ENCODE measurements around the gene HLA-DMA. TPM values are rescaled to one million over a fixed set of nuclear protein-coding genes. Genes with fewer than 3 reads are reported as not detected.
A peak's percentile ranks its signal among the peaks of the same experiment; 100 is the strongest.

HLA-DMA gene
- total and polyA plus RNA-seq, 2 of the 13 experiments (the other 11 are each of a cell fraction or from before 2014, with no cell fraction given) = 0.70 to 0.71 TPM

DNA sequence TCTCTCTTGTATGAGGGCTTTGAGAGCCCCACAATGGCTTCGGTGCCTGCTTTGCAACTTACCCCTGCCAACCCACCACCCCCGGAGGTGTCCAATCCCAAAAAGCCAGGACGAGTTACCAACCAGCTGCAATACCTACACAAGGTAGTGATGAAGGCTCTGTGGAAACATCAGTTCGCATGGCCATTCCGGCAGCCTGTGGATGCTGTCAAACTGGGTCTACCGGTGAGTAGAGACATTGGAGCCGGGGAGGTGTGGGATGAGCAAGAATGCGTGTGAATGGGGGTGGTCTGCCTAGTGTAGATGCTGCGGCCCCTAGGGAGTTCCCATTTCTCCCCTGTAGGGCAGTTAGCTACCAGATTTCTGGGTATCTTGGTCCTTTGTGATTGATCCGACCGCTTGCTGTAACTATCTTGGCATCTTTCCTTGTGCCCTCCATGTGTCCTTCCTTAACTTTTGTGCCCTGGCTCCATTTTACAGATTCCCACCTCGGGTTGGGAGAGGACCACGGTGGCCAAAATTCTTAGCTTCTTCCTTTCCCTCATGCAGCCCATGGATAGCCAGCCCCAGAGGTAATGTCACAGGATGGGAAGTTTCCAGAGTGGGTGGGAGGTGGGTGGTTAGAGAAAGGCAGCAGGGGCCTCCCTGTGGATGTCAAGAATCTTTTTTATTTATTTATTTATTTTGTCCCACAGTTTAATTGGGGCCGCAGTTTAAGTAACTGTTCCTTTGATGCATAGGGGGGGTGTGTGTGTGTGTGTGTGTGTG, 21.8 kb upstream of the HLA-DMA start (continued):
- TF ChIP-seq KLF15 (CRISPR knock-in tag; IDR thresholded peaks at IDR 0.05; ENCODE audit: borderline replicate concordance) (0 out of 2 replicates have a peak, but pooled peaks have one; percentile 38), ZNF44 (CRISPR knock-in tag; IDR thresholded peaks at IDR 0.05) (0 out of 2 replicates have a peak, but pooled peaks have one; percentile 43), RBM22 (optimal IDR thresholded peaks at IDR 0.05; ENCODE audit: low read length) (peak; percentile 64), ZNF747 (CRISPR knock-in tag; IDR thresholded peaks at IDR 0.05; ENCODE audit: borderline replicate concordance) (no peak), FOXJ3 (CRISPR knock-in tag; IDR thresholded peaks at IDR 0.05; ENCODE audit: borderline replicate concordance) (no peak), ZNF782 (CRISPR knock-in tag; IDR thresholded peaks at IDR 0.05; ENCODE audit: borderline replicate concordance) (peak; percentile 65; the same call in 1 of the 2 replicates), NFATC3 (CRISPR knock-in tag; IDR thresholded peaks at IDR 0.05) (no peak), ZNF230 (CRISPR knock-in tag; IDR thresholded peaks at IDR 0.05) (no peak), HOXA3 (CRISPR knock-in tag; IDR thresholded peaks at IDR 0.05) (no peak)

DNA sequence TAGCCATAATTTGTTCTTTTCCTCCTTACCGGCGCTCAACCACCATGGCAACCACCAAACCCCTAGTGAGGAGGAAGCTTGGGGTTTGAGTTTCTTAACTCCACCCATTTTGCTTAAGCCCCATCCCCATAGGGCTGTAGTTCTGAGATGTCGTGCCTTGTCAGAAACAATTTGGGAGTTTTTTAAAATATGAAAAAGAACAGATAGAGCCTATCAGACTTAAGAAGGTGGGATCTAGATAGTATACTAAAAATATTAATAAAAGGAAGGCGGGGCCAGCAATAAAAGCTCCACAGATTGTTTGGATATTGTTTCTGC, 21.1 kb upstream of the HLA-DMA start:
- H3K9me3 ChIP-seq (ENCODE audit: low read length) = no peaks in the 10 kb centered on the region
- intact Hi-C loops (cut with micrococcal nuclease; ENCODE audit: unreplicated experiment) = loop anchor here (5.0 kb wide), 1 partner anchor 223 kb away; no protein-coding TSS in a partner anchor
- H3K36me3 ChIP-seq (replicated peaks in 1 of 2; ENCODE audit: control insufficient read depth in 1 of 2, insufficient read depth in 2 of 2, low read length in 2 of 2) = peaks cover 38 to 67% of the 10 kb centered on the region in 2 experiments
- peak overlapping the region; percentile 97 for H3K4me2 ChIP-seq (ENCODE audit: low read depth, low read length)
- peaks cover 81% of the 10 kb centered on the region for H3K79me2 ChIP-seq (ENCODE audit: insufficient read depth, low read length)
- FAIRE-seq (peak; percentile 66), DNase-seq (ENCODE audit: low spot score) (no peak), ATAC-seq (no peak)
- 2% methylated on average over 4 of the region's 4 CpGs for WGBS (ENCODE audit: low lambda C conversion rate)
- H4K20me1 ChIP-seq (ENCODE audit: insufficient read depth, low read length) = peaks cover 69% of the 10 kb centered on the region
- no peak overlapping the region for H2AFZ ChIP-seq (ENCODE audit: low read length)
- ChIA-PET POLR2A (interaction anchor here (0.7 to 10.5 kb wide), 7 partner anchors 8 to 275 kb away, joined by 3 to 305 read pairs (median 56); partner anchors contain the start of genes HLA-DMA, HLA-DMB, PSMB9 and TAP1), CTCF (ENCODE audit: low intra/inter-chr PET ratio, low total read pairs) (no interaction called here)
- H3K27ac ChIP-seq (ENCODE audit: extremely low read length, insufficient read depth, low read length) = no peak overlapping the region
- no peak for TF ChIP-seq ZNF33B (CRISPR knock-in tag; IDR thresholded peaks at IDR 0.05)
- TF ChIP-seq AGO2 (optimal IDR thresholded peaks at IDR 0.05; ENCODE audit: low read depth, low read length) = peak; percentile 24
- peak; percentile 20 for TF ChIP-seq RBFOX2 (IDR thresholded peaks at IDR 0.05; ENCODE audit: low read depth, low read length)
- TF ChIP-seq, protein P1, sequence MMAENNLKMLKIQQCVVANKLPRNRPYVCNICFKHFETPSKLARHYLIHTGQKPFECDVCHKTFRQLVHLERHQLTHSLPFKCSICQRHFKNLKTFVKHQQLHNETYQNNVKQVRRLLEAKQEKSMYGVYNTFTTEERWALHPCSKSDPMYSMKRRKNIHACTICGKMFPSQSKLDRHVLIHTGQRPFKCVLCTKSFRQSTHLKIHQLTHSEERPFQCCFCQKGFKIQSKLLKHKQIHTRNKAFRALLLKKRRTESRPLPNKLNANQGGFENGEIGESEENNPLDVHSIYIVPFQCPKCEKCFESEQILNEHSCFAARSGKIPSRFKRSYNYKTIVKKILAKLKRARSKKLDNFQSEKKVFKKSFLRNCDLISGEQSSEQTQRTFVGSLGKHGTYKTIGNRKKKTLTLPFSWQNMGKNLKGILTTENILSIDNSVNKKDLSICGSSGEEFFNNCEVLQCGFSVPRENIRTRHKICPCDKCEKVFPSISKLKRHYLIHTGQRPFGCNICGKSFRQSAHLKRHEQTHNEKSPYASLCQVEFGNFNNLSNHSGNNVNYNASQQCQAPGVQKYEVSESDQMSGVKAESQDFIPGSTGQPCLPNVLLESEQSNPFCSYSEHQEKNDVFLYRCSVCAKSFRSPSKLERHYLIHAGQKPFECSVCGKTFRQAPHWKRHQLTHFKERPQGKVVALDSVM (CRISPR knock-in tag; IDR thresholded peaks at IDR 0.05) = no peak
- H3K27me3 ChIP-seq (ENCODE audit: control insufficient read depth in 1 of 2, insufficient read depth in 2 of 2, low read length in 2 of 2) = peaks cover 0 to 4% of the 10 kb centered on the region in 2 experiments; a peak in 1 of 5 replicates
- H3K9ac ChIP-seq (ENCODE audit: insufficient read depth, low read depth, low read length) = peak overlapping the region; percentile 90
- in situ Hi-C loops (cut with HindIII; ENCODE audit: extremely low pct_ligation_motif_present, low pct_unique_long_range_greater_than_20kb) = loop anchor here (5.0 to 25.0 kb wide), 2 partner anchors 782 to 1062 kb away; partner anchors contain the start of genes GPSM3, PBX2 and ZBTB12
- H3K4me3 ChIP-seq (replicated peaks in 1 of 3; ENCODE audit: insufficient read depth in 1 of 3, low read depth in 2 of 3, low read length in 3 of 3) = peak overlapping the region; percentile 90 to 98 (median 95)
- H3K4me1 ChIP-seq (ENCODE audit: insufficient read depth, low read length) = peaks cover 59% of the 10 kb centered on the region
- no TSS peak for BruUV-seq (replicated peaks)
